Endometrial microvascular endothelial cells (primary cell): ENCODE measurements around the gene DBET. TPM values are rescaled to one million over a fixed set of nuclear protein-coding genes. Genes with fewer than 3 reads are reported as not detected.
"Not testable (repeated sequence)": the region's sequence is repeated elsewhere in the genome, so short reads cannot be mapped to it uniquely, and the experiment has no call there.

ENCODE experiments used
- in situ Hi-C: cut with HindIII; loops from 2 replicates; pipeline ENCODE4 v1.10.0; 2017; ENCODE audit warnings: low sequenced_read_pairs, low pct_unique_long_range_greater_than_20kb; ENCODE audit errors: inconsistent ontology term
- total RNA-seq: library from RNA; depleted of rRNA; stranded (reverse); fragments of >200 nt; gene quantifications from one replicate; pipeline ENCODE4 v1.2.3, GENCODE V29; 2015; ENCODE audit errors: inconsistent ontology term

DBET gene
- not detected for total RNA-seq

- in situ Hi-C loops: not testable (repeated sequence)
Observed at GRCh38 chr4:190064342-190064741, at the start of gene DBET. TSS of gene DBET (plus strand) at chr4:190064502.

GRCh38 chr4:190014771-190015537 lies 49.3 kb upstream of the DBET start:
- in situ Hi-C loops: no loop called here

GRCh38 chr4:190015538-190016368 lies 48.5 kb upstream of the DBET start:
- in situ Hi-C loops: no loop called here

GRCh38 chr4:190016369-190017289 lies 47.7 kb upstream of the DBET start:
- in situ Hi-C loops: no loop called here

GRCh38 chr4:190017357-190018200 lies 46.7 kb upstream of the DBET start:
- in situ Hi-C loops: no loop called here

GRCh38 chr4:190018201-190018920 lies 45.9 kb upstream of the DBET start:
- in situ Hi-C loops: no loop called here

GRCh38 chr4:190019023-190019858 lies 45.1 kb upstream of the DBET start:
- in situ Hi-C loops: no loop called here

- in situ Hi-C loops: not testable (repeated sequence)
Observed at GRCh38 chr4:190019859-190020463, 44.3 kb upstream of the DBET start.

GRCh38 chr4:190020790-190021717 lies 43.2 kb upstream of the DBET start:
- in situ Hi-C loops: no loop called here

- in situ Hi-C loops: not testable (repeated sequence)
Observed at GRCh38 chr4:190021973-190022372, 42.3 kb upstream of the DBET start.

- in situ Hi-C loops: not testable (repeated sequence)
Observed at GRCh38 chr4:190022614-190023281, 41.6 kb upstream of the DBET start.

GRCh38 chr4:190027156-190027555 lies 37.1 kb upstream of the DBET start, which contains the start of gene FRG2:
TSS of gene FRG2 (minus strand) at chr4:190027256. CDS start at chr4:190027204, 52 bp downstream.
- in situ Hi-C loops: not testable (repeated sequence)

- in situ Hi-C loops: not testable (repeated sequence)
Observed at GRCh38 chr4:190031264-190031663, 33.0 kb upstream of the DBET start.

GRCh38 chr4:190037704-190038388 lies 26.5 kb upstream of the DBET start:
- in situ Hi-C loops: not testable (repeated sequence)
